ENCODE measurements around the gene INAVA.
"Not testable (repeated sequence)": the region's sequence is repeated elsewhere in the genome, so short reads cannot be mapped to it uniquely, and the experiment has no call there.

Gene INAVA

DNA sequence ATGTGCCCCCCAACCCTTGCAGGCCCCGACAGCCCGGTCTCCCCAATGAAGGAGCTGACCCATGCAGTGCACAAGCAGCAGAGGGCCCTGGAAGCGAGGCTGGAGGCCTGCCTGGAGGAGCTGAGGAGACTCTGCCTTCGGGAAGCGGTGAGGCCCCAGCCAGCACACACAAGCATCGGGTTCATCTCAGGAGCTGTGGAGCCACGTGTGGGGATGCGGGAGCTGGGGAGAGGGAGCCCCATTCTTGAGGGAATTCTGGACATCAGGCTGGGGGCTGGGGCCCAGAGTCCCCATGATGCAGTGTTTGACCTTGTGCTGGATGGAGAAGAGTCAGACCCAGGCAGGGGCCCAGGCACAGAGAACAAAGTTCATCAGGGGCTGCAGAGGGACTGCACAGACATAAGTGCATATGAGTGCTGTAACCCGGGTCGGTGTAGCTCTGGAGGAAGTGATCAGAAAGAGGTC, 4.8 kb downstream of the INAVA start:
- no peak for DNase-seq

DNA sequence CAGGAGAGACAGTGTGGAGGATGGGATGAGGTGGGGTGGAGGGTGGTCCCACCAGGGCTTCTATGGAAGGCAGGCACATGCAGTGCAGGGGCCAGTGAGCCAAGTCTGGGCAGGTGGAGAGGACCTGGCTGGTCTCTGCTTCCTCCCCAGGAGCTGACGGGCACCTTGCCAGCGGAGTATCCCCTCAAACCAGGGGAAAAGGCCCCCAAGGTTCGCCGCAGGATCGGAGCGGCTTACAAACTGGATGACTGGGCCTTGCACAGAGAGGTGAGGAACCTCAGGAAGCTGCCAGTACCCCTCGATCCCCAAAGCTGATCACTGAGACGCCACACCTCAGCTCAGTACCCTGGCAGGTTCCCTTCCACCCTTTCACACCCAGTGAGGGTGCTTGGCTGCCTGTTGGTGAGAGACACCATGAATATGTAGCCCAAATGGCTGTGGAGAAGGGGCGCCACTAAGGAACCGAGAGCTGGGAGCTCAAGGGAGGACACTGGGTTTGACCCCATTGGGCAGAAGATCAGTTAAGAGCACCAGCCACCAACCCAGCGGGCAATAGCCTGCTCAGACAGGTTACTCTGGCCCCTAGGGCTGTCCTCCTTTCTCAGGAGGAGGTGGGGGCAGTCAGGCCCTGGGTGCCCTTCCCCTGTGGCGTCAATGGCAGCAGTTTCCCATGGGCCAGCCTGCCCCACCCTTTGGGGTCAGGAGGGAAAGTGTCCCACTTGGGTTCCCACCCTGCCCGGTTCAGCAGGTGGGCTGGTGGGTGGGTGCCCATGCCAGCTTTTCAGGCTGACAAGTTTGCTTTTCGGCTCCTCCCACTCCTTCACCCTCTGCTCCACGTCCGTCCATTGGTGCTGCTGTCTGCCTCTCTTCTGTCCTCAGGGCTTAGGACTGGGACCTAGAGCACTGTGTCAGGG, 5.5 kb downstream of the INAVA start:
- peak; percentile 49 for DNase-seq

DNA sequence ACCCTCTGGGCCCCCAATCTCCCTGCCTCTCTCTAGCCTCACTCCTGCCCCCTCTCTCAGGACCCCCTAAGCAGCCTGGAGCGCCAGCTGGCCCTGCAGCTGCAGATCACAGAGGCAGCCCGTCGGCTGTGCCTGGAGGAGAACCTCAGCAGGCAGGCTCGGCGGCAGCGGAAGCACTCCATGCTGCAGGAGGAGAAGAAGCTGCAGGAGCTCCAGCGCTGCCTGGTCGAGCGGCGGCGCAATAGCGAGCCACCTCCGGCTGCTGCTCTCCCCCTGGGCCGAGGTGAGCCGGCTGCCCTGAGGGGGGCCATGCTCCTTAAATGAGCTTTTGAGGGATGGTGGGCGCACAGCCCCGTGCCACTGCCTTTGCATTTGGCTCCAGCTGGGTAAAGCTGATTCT, 6.2 kb downstream of the INAVA start:
- peak; percentile 49 for DNase-seq

DNA sequence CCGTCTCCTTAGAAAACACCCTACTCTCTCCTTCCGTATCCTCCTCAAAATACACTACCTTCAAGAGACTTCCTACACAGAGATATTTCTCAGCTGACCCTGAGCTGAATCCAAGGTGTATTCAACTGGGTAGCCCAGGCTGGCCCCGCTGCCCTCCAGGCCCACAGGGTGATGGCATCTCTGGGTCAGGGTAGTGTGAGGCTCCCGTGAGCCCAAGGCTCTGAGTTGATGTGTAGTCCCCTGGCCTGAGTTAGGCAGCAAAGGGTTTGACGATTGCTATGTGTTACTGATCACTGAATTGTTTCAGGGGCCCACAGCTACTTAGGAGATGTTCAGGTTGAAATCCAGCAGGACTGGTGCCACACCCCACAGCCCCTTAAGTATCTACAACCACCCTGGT, 6.7 kb downstream of the INAVA start:
- DNase-seq: no peak

- no peak for DNase-seq
Observed at GRCh38 chr1:200901796-200902444, 7.2 kb downstream of the INAVA start.

- DNase-seq: no peak
Observed at GRCh38 chr1:200903793-200904192, 9.1 kb downstream of the INAVA start.

DNA sequence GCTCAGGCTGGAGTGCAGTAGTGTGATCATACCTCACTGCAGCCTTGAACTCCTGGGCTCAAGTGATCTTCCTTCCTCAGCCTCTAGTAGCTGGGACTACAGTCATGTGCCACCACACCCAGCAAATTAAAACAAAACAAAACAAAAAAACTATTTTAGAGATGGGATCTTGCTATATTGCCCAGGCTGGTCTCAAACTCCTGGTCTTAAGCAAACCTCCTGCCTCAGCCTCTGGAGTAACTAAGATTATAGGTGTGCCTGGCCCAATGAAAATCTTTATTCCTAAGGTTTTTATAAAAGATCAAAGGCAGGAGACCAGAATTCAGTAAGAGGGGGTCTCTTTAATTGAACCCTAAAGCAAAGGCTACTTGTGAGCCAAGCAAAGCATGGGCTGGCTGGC, 10.1 kb downstream of the INAVA start:
- DNase-seq: no peak

GRCh38 chr1:200905411-200906052, 10.8 kb downstream of the INAVA start:
- no peak for DNase-seq

GRCh38 chr1:200906491-200906890, 11.8 kb downstream of the INAVA start:
- no peak for DNase-seq

DNA sequence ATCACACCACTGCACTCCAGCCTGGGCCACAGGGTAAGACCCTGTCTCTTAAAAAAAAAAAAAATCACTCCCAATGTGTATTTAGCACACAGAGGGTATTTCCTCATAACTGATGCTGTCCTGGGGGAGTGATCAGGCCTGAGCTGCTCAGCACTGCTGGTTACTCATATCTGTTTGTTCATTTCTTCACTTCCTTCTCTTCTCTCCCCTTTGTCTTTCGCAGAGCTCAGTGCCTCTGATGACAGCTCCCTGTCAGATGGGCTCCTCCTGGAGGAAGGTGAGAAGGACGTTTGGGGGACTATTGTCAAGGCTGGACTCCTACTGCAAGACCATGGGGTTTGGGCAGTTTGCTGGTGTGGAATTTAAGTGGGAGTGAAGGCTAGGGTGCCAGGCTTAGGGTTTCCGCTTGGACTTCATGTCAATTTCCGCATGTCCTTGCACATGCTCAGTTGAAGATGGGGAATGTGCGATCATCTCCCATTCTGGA, 13.0 kb downstream of the INAVA start:
- no peak for DNase-seq

- DNase-seq: no peak
Observed at GRCh38 chr1:200908191-200908868, 13.6 kb downstream of the INAVA start.

- no peak for DNase-seq
Observed at GRCh38 chr1:200909071-200909470, 14.4 kb downstream of the INAVA start.

- no peak for DNase-seq
Observed at GRCh38 chr1:200909757-200910239, 15.1 kb downstream of the INAVA start.

GRCh38 chr1:200911361-200911760, 16.7 kb downstream of the INAVA start:
- no peak for DNase-seq

- not testable (repeated sequence) for DNase-seq
Observed at GRCh38 chr1:200911936-200912335, 17.2 kb downstream of the INAVA start.

DNA sequence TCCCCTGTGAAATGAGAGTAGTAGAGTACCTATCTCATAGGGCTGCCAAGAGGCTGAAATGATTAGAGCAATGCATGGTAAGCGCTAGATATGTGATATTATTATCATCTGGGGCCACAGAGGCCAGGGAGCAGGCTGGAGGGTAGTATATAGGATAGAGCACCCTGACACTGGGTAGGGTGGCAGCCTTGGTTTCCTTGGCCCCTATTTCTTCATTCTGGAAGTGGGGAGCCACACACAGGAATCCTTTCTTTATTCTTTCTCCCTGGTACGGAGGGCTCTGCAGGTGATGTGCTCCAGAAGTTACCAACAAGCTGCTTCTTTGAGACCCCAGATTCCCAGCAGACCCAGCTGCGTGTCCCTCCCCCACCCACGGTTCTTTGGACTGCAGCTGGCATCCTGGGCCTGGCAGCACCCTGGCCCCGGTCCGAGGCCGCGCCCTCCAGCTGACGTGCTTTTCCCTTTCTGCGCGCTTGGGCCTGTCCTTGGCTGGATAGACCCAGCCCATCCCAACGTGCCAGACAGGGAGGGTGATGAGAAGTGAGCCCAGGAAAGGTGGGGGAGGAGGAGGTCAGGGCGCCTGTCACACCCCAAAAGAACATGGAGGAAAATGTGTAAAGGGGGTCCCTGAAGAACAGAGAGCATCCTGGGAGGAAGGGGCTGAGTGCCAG, 18.2 kb downstream of the INAVA start:
- DNase-seq: no peak

GRCh38 chr1:200916152-200916551, 21.5 kb downstream of the INAVA start:
- DNase-seq: no peak

DNA sequence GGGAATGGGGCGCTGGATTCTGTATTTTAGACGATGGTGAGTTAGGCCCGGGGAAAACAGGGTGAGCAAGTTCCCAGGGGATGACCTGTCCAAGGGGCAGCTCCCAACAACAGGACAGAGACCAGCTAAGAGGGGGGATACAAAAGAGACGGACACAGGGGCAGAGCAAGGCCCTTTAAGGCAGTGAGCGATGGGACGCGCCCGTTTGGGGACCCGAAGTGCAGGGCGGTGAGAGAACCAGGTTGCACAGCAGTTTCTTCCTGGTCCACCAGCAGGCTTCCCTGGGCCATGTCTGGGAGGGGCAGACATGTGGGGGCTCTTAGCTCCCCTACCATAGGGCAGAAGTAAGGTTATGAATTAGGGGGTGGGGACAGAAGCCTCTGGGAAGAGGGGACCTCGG, 22.0 kb downstream of the INAVA start:
- no peak for DNase-seq

DNA sequence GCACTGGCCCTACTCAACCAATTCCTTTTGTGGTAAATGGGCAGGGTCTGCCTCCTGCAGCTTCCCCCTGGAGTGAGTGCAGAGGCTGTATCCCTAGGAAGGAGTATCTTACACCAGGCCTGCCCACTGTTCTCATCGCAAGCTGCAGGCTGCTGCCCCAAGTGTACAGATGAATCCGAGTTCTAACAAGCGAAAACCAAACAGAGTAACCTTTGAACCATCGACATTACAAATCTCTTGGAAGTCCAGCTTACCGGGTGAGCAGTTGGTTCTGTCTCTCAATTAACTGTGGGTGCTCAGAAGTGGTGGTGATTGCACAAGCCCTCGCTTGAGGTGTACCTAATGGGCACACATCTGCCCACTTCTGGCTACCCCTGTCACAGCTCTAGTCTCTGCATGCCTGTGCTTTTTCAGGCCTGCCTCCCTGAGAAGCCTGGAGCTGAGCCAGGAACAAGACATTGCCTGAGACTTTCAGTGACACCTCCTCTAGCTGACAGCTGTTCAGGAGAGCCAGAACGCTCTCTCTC, 22.7 kb downstream of the INAVA start:
- peak; percentile 9 for DNase-seq

GRCh38 chr1:200918006-200918405, 23.3 kb downstream of the INAVA start:
- no peak for DNase-seq

DNA sequence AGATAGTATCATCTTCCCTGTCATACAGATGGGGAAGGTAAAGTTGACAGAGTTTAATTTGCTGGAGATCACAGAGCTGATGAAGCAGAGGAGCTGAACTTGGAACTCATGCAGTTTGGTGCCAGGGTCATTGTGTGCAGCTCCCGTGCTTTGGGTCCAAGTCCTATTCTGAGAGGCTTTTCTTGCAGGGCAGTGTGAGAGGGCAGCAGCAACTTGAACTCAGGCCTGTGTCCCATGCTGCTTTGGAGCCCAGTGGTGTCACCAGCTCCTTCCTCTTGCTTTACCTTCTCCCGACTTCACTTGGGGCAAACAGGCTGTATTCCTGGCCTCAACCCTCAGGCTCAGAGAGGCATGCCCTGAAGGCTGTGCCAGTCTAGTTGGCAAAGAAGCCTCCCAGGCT, 24.7 kb downstream of the INAVA start:
- no peak for DNase-seq

GRCh38 chr1:200921571-200922110, 26.9 kb downstream of the INAVA start:
- no peak for DNase-seq
